ENCODE results near the gene BCL2A1.
"Not testable (repeated sequence)": the region's sequence is repeated elsewhere in the genome, so short reads cannot be mapped to it uniquely, and the experiment has no call there.

Gene BCL2A1

DNA sequence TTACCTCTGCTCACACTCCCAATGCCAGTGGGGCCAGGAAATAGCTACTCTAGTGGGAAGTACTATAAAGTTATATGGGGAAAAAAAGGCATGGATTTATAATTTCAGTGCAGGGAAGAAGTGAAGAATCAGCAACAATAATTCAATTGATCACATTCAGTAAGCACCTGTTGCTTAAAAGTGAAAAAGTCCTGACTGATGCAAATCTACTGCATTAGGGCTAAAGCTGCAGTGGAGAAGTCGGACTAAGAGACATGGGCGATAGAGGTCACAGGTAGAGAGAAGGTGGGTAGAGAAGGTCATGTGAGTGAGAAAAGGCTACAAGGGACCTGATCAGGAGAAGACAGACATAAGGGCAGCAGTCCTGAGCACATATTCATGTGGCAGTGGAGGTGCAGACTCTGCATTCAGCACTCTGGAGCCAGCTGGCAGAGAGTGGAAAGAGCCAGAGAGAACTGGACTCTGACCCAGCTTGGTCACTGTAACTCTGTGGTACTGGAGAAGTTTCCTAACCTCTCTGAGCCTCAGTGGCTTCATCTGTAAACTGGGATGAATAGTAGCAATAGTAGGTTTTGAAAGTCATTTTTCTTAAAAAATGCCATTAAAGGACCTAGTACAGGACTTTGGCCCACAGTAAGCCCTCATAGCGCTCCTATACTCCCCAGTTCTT is 17.6 kb upstream of the BCL2A1 start:
- DNase-seq, result no peak

DNA sequence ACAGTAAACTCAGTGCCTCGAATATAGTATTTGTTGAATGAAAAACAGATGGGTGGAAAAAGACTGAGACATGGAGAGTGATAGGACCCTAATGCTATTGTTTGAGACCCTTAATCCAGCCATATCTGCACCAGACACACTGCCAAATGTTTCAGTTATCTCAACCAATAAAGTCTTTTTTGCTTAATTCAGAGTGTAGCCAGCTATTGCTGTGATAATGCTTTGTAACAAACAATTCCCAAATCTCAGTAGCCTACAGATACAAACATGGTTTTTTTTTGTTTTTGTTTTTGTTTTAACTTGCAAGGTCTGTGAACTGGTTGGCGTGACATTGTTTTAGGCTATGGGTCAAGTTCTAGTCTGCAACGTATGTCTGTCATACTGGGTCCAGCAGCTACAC is 17.0 kb upstream of the BCL2A1 start:
- no peak for DNase-seq

DNA sequence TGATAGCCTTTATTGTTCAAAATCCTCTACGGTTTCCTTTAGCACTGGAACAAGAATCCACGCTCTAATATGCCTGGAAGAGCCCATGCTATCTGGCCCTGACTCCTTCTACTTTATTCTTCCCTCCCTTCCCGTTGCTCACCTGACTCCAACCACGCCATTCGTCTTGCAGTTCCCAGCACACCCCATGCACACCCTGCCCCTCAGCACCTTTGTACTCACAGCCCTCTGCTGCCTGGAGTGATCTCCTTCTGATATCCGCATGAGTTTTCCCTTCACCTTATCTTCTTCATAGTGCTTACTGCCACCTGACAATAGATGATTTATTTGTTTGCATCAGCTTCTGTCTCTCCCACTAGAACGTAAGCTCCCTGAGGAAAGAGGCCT is 16.6 kb upstream of the BCL2A1 start:
- no peak for DNase-seq

DNA sequence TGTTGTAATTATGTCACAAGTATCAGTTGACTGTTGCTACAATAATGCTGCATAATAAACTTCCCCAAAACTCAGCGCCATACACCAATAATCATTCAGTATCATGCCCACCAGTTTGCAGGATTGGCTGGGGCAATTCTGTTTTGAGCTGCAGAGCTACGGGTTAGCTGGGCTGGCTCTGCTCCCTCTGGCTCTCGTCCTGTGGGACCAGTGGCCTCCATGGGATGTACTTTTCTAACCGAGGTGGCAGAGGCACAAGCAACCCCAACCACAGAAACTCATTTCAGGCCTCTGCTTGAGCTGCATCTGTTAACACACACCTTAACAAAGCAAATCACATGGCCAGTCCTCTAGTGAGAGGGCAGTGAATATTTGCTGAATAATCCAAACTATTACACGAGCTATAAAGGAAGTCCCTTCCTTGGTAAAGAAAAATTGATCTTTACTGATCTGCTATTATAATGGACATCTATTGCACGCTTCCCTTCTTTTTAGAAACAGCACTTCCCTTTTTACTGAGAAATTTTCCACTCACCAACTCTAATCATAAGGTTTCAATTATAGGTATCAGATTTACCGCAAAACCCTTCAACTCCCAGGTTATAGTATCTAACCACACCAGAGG is 10.9 kb upstream of the BCL2A1 start:
- DNase-seq, result no peak

DNA sequence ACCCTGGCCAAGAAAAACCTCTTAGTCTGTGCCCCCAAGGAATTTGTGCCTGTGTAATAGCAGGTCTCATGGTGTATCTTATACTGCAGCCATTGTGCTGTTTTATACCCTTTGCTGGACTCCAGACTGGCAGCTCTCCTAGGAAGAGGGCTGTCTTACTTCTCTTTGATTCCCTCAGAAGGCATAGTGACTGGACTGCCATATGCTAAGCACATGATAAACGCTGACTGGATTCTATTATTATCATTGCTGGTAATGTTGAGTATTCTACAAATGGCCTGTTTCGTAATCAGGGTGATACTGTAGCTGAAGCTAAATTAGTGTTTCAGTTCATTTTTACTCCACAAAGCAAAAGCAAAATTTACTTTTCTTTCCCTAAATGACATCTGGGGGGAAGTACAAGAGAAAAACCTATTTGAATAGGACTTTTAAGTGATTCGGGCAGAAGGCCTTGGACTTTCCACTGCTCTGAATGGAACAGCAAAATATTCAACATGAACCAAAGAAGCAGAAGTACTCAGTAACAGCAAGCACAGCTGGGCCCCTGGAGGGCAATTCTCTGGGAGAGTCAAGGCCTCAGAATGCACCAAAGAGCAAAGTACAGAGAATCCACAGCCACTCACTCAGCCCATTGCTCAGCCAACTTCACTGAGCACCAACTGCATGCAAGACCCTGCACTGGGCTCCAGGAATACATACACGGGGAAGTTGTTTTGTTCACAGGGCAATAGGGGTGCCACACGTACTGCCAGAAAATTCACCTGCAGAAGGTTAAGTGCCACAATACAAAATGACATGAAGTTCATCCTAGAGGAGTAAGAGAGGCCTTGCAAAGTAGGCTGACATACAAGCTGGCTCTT is 7.9 kb upstream of the BCL2A1 start:
- no peak for DNase-seq

DNA sequence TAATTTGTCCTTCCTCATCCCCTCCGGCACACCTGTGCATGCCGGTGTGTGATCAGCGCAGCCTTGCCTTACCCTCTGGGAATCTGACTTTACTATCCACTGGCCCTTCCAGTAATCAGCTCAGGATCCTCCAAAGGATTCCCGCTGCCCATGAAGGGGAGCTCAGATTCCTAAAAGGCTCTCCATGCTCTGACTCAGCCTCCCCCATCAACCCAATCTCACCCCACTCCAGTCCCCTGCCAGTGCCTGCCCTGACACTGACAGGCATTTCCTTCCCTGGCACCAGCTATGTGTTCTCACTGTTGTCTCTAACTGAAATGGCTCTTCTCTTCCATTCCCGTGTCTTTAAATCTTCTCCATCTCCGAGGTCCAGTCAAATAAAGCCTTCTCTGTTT is 7.3 kb upstream of the BCL2A1 start:
- no peak for DNase-seq

DNA sequence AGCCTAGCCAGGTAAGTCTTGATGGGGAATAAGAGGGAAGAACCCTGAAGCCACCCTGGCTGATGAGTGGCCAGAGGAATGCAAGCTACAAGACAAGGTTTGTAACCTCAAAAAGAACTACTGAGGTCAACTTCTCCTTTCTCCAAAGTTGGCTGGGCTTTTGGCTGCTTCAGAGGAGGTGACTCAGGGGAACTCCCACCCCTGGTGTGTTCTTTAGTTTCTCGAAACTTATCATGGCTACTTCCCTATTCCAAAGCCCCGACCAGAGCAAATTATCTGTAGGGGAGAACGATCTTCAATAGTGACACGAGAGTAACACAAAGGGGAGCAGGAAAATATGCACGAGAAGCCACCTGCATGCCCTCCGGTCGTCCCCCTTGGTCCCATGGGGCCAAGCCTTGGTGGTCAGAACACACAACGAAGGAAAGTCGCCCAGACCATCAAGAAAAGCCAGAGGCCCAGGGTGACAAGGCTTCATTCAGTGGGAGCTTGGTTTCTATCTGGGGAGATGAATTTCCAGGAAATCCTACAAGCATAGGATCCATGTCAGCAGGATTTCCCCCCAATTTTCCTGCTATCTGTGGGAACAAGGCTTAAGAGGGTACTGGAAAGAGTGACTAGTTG is 6.5 kb upstream of the BCL2A1 start:
- DNase-seq, result peak; percentile 62

DNA sequence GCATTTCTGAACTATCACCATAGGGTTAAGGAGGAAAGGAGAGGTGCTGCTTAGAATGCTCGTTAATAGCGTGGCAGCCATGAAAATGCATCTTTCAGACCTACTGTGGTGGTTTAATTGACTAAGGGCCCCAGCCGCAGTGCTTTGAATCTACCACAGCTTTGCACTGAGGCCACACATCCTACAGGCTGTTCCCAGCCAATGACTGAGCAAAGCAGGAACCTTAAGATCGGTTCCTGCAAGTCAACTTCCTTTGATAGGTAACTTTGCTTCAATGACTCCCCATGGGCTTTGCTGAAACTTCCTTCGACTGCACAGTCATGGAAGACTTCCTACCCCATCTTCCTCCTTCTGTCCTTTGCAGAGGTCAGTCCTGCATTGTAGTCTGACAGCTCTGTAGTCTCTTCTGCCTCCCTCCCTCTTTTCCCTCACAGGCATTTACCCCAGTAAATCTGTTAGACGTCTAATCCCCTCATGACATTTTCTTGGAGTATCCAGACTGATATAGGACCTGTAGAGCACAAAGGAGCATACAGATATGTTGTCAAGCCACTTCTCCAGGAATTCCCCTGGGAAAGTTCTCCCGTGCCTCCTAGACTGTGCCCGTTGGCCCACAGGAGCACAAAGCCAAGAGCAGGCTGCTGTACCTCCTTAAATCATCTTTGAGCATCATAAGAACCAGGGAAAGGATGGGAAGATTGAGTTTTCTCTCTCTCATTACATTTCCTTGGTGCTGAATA is 2.6 kb upstream of the BCL2A1 start:
- DNase-seq, result no peak

DNA sequence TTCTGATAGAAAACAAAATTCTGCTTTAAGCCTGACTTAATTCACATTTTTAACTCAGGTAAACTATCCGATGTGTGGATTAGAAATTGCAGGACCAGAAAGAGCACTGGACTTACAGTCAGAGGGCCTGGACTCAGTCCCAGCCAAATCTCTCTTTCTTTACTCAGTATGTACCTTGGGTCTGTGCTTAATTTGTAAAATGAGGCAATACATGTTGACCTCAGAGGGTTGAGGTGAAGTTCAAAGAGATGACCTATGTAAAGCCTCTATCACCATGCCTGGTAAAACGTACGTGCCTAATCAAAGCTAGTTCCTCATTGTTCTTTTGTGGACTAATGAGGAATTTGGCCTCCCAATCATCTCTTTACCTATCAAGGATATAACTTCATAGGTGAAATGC is 1.9 kb upstream of the BCL2A1 start:
- DNase-seq, result no peak

DNA sequence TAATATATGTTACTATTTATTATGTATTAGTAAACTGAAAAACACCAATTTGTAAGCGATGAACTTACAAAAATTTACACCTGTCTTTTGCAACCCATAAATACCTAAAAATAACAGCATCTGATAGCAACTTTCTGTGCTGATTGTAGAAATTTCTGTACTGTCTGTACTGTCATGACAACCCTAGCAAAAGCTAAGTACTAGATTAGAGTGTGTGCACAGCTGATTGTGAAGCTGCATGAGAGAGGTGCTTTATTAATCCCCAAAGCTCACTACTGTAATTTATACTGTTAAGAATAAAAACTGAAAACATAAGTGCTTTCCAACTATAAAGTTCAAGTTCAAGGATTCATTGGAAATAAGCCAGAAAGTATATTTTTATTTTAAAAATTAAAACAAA is 815 bp downstream of the BCL2A1 start:
- DNase-seq, result peak; percentile 12

DNA sequence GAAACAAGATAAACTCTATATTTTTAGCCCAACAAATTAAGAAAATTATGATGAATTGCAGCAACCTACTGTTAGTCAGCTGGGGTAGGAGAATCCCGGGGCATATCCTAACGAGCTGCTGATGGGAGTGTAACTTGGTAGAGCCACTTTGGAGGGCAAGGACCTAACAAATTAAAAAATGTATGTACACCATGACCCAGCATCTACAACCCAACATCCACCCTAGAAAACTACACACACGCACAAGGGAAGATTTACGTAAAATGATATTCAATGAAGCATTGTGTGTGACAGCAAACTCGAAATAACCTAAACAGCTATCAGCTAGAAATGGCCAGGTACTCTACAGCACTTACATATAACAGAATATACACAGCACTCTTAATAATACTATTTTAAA is 1.9 kb downstream of the BCL2A1 start:
- no peak for DNase-seq

DNA sequence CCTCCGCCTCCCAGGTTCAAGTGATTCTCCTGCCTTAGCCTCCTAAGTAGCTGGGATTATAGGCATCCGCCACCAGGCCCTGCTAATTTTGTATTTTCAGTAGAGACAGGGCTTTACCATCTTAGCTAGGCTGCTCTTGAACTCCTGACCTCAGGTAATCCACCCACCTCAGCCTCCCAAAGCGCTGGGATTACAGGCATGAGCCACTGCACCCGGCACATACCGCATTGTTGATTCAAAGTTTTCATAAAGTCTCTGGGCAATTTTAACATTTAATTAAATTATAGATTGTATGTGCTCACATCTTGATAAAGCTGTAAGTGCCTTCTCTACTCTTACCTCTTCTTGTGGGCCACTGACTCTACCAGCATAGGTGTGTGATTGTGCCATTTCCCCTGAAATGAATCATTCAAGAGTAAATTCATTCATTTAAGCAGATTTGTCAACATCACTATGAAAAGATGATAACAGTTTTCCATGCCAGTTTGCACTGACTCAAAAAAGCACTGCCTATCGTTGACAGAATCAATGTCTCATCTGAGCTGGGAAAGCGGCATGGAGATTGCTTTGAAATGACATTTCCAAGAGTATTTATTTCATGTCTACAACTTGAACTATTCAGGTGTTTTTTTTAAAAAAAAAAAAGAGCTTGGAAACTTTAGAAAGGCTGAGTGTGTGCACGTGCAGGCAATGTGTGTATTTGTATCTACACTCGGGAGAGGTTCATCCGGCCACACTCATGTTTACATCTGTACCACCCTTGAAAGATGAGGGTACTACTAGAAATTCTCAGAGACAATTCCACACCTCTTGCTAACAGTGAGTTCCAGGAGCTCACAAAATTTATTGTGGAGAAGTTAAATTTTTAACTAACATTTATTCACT is 3.5 kb downstream of the BCL2A1 start:
- no peak for DNase-seq

DNA sequence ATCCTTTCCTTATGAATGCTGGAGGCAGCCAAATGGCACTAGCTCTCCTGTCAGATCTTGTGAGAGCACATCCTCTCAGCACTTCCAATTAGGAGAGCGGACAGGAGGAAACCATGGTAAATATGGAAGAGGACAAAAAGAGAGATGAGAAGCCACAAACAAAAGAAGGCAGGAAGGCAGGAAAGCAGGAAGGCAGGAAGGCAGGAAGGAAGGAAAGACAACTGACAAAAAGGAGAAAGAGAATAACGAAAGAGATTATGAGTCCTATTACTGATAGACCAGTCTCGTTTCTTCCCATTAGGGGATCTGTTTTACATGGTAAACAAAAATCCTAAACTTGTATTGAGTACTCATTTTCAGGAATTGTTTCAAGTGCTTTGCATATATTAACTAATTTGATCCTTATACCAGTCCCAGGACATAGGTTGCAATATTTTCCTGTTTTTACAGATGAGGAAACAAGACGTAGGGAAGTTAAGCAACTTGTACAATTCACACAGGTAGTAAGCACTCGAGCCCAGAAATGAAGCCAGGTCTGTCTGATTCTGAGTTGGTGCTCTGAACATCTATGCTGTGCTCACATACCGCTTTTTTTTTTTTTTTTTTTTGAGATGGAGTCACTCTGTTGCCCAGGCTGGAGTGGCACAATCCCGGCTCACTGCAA is 4.2 kb downstream of the BCL2A1 start:
- no peak for DNase-seq

DNA sequence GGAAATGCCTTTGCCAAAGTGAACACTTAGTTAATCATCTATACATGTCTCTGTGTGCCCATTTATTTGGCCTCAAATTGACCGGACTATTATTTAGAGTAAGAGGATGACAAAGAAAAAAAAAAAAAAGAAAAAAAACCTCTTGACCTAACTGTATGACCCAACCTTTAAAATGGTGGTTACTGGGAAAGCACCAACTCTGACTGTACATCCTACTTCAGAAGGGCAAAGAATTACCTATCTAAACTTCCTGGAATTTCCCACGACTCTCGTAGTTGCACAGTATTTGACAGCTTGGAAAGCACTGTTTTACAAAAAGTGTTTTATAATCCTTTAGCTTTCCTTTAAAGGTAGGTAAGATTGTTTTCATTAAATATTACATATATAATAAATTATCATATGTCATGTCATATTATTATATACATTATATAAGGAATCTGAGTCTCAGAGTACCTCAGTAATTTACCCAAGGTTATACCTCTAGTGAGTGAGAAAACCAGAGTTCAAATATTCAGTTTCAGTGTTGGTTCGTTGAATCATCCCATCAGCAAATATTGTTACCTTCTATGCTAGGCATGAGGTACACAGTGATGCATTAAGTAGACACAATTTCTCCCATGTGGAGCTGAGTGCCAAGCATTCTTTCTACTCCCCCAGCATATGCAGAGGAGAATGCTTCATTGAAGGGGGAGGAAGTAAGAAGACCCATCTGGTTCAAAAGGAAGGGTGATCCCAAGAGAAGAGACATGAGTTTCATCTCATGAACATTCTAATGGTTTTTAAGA is 5.0 kb downstream of the BCL2A1 start:
- no peak for DNase-seq

DNA sequence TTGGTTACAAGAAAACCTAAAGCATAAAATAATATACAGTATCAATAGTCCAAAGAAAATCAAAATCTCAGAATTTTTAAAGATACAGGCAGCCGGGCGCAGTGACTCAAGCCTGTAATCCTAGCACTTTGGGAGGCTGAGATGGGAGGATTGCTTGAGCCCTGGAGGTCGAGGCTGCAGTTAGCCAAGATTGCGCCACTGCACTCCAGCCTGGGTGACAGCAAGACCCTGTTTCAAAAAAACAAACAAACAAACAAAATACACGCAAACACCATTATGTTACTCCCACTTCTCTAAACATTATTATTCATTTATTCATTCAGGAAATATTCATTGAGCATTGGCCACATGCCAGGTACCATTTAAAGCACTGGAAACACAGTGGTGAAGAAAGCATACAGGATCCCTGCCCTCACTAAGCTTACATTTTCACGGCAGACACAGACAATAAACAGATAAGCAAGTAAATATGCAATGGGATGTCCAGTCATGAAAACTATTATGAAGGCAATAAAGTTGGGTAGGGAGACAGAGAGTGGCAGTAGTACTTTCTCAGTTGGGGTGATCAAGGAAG is 6.7 kb downstream of the BCL2A1 start:
- DNase-seq, result no peak

DNA sequence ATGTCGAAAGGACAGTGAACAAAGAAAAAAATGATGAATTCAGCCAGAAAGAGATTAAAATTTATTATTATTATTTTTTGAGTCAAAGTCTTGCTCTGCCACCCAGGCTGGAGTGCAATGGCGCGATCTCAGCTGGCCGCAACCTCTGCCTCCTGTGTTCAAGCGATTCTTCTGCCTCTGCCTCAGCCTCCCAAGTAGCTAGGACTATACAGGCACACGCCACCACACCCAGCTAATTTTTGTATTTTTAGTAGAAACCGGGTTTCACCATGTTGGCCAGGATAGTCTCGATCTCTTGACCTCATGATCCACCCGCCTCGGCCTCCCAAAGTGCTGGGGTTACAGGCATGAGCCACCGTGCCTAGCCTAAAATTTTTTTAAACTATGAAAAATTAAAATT is 8.1 kb downstream of the BCL2A1 start:
- not testable (repeated sequence) for DNase-seq

DNA sequence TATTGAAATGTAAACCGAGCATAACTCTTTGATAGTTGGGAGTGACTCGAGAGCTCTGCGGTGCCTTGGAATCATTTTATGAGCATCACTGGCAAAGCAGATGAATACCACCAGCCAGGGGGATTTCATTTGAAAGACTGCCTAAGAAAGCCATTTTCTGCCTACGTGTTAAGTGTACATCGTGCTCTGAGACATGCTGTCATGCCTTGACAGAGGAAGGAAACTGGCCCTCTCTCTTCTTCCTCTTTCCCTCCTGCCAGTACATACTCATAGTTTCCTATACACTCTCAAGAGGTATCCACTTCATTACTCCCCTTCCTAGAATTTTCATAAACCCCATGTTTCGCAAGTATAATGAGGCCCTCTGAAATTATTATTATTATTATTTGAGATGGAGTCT is 8.8 kb downstream of the BCL2A1 start:
- no peak for DNase-seq

DNA sequence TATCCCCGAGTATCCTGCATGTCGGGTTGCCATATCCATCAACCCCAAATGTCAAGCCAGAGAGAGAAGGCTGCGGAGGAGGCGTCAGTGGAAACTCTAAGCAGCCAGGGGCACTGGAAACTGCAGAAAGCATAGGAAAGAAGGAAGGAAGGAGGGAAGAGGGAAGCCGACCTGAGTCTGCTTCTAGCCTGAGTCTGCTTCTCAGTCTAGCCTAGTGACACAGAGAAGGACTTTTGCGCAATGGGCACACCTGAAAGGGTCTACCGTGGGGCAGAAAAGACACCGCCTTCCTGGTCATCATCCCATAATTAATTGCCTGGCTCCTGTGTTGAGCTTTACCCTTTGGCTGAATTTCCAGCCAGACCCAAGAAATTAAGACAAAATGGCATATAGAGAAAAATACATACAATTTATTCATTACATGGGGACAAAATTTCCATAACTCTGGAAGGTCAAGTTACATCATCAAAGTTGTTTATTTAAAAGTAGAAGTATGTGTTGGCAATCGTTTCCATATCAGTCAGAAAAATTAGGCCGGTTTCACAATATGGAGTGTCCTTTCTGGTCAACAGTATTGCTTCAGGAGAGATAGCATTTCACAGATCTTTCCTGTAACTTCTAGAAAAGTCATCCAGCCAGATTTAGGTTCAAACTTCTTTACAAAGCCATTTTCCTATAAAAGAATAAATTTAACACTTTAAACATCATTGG is 10.3 kb downstream of the BCL2A1 start:
- DNase-seq, result no peak

DNA sequence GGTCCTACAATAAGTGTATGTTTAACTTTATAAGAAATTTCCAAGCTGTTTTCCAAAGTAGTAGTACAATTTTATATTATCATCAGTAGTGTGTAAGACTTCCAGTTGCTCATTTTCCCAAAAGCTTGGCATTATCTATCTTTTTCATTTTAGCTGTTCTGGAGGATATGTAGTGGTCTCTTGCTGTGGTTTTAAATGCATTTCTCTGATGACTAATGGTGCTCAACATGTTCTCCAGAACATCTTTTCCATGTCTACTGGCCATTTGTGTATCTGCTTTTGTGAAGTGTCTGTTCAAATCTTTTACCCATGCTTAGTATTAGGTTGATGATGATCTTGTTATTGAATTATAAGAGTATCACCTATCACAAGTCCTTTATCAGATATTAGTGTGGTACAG is 13.3 kb downstream of the BCL2A1 start:
- no peak for DNase-seq
